CD4-positive, alpha-beta T cell treated with Interferon gamma for 1 hour (primary cell): Measurements from ENCODE around the gene YY1.

Experiments used
- DNase-seq: peaks from one replicate; pipeline ENCODE4 v3.0.0-alpha.2; 2020

YY1 gene

DNA sequence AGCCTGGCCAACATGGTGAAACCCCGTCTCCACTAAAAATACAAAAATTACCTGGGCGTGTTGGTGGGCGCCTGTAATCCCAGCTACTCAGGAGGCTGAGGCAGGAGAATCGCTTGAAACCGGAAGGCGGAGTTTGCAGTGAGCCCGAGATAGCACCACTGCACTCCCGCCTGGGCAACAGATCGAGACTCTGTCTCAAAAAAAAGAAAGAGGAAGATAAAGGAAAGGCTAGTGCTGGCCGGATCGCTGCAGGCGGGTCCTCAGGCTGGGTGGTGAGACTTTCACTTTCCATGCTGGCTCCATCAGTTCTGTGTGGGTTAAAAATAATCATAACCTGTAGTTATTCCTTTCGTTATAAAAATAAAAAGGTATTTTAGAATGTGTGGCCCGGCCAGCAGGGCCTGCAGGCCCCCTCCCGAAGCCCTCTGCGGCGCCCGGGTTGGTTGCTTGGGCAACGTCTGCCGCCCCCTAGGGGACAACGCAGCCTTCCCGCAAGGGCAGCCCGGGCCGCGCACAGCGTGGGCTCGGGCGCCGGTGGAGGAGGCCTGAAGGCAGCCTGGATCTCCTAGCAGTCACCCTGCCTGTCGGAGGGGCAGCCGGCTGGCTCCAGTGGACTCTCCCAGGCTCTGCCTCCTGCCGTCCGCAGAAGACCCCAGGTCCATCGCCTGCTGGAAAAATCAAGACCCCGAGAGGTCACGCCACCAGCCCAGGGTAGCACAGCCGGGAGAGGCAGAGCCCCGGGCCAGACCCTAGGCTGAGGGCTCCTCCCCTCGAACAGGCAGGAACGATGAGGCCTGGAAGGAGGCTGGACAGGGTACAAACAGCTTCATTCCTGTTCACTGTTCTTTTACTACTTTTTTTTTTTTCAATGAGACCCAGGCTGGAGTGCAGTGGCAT lies 79.2 kb downstream of the YY1 start:
- peak; percentile 65 for DNase-seq

DNA sequence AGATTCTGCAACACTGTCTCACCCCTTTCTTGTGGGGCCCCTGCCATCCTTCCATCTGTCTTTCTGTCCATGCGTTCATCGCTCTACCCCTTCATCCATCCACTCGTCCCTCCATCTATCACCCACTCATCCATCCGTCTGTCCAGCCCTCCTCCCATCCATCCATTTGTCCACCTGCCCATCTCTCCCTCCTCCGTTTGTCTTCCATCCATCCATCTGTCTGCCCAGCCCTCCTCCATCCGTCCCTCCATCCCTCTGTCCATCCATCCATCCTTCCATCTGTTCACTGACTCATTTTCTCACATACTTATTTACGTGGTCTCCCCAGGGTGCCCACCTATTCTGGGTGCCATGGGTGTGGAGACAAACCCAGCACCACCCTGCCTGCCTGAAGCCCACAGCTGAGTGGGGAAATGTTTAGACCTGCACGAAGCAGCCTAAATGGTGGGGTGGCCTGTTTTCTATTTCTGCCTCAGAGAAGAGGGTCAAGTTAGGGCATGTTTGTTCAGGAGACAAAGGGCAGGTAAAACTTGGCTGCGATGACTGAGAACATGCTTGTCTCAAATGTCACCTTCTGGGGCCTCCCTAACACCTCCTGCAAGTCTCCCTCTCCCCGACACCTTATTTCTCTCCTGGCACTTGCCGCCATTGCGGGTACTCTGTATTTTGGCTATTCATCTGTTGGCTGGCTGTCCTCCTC lies 81.4 kb downstream of the YY1 start:
- no peak for DNase-seq

DNA sequence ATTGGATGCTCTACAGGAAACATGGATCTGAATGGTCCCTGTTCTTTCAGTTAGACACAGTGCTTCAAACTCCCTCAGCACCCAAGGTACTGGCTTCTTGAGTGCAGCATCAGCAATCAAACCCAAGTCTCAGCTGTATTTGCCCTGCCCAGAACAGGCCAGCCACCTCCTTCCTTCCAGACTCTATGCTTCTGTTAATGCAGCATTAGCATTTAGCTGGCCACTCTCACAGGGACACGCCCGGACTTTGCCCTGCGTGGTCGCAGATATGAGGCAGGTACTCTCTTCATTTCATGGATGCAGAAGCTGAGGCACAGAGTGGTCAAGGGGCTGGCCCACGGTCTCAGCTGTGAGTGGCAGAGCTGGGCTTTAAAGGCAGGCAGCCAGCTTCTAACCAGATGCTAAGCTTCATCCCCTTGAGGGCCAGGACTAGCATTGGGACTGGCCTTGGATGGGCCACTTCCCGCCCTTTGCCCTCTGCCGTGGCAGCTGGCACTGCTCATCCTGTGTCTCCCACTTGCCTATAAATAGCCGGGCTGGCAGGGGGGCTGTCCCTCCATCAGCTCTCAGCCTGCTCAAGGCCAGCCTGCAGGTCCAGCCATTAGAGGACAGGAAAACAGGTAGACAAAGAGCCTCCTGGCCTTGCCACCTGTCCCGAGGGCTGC lies 82.7 kb downstream of the YY1 start:
- no peak for DNase-seq

DNA sequence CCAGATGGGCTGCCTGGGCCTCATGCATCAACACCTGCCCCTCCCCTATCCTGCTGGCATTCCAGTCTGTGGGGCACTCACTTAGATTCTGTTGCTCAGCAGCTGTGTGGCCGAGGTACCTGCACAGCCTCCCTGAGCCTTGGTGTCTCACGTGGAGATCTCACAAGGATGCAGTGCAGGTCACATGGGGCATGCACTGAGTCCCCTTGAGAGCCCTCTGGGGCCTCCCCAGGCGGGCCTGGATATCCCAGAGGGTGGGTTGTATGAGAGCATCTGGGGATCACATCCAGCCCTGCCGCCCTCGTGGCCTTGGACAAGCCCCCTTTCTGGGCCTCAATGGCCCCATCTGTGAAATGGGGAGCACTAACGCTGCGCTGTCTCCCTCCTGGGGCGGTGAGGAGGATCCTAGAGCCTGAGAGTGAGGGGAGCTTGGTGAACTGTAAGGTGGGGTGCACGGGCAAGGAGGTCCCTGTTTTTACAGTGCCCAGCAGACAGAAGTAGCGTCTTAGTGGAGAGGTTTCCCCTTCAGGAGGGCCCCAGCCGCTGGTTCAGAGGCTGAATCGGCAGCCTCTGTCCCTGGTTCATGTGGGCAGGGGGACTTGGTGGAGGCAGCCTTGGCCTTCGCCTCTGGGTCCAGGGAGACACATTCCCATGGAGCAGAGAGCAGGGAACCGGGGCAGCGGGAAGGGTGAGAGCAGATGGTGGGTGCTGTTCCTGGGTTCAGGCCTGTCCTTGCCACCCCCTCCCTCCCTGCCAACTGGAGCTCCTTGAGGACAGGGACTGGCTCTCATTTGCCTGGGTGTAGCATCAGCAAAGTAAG lies 83.4 kb downstream of the YY1 start:
- DNase-seq = no peak

DNA sequence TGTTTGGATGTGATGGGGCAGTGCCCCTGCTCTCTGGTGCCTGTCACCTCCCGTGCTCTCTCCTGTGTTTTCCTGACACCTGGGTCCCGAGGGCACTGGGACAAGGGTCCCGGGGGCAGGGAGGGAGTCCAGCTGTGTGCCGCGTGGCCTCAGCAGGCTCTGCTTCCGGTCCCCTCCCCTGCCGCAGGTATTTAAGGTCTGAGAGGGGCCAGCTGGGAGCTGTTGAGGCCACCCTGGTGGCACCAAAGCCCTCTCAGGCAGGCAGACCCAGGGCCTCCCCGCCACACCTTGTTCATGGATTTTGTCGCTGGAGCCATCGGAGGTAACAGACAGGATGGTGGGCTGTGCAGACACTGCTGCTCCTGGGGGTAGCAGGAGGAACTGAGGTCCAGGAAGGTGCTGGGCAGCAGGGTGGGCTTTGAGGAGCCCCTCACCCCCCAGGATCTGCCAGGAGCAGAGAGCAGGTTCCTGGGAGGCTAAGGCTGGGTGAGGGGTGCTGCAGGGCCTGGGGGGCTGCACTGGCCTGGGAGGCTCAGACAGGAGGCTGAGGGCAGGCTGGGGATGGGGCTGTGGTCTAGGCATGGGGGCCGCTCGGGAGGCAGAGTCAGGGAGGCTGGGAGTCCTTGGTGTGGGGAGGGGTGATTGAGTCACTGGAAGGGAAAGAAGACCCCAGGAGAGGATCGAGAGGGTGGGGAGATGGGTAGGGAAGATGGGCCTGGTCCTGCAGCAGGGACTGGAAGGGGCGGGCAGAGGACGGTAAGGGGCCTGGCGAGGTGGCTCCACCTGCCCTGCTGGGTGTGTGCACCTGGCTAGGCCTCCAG lies 84.4 kb downstream of the YY1 start, which contains the start of gene SLC25A47:
Gene SLC25A47, plus strand, starts transcription at position 219 of the 821 bp plus-strand sequence. Its CDS starts 76 bp downstream, at position 295.
- no peak for DNase-seq

DNA sequence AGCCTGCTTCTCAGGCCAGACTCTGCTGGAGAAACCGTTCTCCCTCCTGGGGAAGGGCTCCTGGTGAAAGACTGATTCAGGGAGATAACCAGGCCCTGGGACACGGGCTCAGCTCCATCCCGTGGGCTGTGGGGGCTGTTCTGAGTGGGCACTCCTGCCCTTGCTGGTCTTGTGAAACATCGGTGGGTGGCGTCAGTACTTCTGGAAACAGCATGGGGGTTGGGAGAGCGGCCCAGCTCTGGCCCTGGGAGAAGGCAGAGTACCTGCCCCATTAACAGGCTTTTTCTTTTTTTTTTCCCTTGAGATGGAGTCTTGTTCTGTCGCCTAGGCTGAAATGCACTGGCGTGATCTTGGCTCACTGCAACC lies 85.0 kb downstream of the YY1 start:
- DNase-seq = no peak

DNA sequence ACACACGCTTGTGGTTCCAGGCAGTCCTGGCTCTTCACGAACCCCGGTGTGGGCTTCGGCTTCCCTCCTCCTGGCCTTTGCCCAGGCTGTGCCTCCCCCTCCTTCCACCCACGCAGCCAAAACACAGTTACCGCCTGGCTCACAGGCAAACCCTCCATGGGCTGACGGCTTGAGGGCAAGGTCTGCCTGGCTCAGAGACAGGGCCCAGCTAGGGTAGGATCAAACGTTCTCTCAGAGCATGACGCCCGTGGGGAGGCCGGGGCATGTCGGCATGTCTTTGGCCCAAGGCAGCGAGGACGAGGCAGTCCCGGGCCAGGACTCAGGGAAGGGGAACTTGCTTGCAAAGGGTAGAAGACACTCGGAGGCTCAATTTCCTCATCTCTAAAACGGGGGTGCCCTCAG lies 86.3 kb downstream of the YY1 start:
- no peak for DNase-seq

DNA sequence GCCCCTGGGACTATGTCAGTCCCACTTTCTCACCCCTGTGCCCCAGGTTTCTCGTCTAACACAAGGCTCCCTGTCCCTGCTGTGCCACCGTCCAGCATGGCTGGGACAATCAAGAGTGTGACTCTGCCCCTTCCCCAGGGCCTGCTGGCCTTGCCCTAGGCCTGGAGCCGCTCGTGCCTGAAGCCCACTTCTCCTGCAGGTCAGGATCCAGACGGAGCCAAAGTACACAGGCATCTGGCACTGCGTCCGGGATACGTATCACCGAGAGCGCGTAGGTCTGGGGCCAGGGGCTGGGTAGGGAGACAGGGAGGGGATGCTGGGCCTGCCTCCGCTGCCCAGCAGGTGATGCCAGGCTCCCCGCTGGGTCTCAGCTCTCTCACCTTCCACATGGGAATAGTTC lies 87.0 kb downstream of the YY1 start:
- DNase-seq = no peak

DNA sequence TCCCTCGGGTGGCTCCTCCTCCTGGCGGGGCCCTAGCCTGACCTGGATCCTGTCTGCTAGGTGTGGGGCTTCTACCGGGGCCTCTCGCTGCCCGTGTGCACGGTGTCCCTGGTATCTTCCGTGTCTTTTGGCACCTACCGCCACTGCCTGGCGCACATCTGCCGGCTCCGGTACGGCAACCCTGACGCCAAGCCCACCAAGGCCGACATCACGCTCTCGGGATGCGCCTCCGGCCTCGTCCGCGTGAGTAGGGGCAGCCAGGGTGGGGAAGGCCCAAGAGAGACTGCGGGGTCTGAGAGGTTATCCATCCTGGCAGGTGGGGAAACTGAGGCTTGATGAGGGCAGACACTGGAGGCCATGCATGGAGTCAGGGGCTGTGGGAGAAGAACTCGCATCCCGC lies 88.2 kb downstream of the YY1 start:
- no peak for DNase-seq

DNA sequence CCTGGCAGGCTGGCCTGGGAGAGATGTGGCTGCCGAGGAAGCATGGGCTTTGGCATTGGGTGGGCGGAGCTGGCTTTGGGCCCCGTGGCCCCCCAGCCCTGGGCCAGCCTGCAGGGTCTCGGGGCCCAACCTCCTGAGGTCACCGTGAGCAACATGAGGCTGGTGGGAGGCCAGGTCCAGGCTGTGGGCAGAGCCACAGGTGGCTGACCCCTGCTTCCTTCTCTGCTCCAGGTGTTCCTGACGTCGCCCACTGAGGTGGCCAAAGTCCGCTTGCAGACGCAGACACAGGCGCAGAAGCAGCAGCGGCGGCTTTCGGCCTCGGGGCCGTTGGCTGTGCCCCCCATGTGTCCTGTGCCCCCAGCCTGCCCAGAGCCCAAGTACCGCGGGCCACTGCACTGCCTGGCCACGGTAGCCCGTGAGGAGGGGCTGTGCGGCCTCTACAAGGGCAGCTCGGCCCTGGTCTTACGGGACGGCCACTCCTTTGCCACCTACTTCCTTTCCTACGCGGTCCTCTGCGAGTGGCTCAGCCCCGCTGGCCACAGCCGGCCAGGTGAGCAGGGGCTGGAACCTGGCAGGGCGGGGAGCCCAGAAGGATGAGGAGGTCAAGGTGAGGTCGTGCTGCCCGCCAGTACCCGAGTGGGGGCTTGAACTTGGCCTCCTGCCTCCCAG lies 89.7 kb downstream of the YY1 start:
- no peak for DNase-seq

DNA sequence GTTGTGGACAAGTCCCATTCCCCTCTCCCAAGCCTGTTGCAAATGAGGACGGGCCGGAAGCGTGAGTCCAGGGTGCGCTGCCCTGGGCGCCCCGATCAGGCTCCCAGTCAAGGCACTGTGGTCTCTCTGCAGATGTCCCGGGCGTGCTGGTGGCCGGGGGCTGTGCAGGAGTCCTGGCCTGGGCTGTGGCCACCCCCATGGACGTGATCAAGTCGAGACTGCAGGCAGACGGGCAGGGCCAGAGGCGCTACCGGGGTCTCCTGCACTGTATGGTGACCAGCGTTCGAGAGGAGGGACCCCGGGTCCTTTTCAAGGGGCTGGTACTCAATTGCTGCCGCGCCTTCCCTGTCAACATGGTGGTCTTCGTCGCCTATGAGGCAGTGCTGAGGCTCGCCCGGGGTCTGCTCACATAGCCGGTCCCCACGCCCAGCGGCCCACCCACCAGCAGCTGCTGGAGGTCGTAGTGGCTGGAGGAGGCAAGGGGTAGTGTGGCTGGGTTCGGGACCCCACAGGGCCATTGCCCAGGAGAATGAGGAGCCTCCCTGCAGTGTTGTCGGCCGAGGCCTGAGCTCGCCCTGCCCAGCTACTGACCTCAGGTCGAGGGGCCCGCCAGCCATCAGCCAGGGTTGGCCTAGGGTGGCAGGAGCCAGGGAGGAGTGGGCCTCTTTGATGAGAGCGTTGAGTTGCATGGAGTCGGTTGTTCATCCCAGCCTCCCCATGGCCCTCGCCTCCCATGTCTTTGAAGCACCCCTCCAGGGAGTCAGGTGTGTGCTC lies 90.5 kb downstream of the YY1 start:
- no peak for DNase-seq

DNA sequence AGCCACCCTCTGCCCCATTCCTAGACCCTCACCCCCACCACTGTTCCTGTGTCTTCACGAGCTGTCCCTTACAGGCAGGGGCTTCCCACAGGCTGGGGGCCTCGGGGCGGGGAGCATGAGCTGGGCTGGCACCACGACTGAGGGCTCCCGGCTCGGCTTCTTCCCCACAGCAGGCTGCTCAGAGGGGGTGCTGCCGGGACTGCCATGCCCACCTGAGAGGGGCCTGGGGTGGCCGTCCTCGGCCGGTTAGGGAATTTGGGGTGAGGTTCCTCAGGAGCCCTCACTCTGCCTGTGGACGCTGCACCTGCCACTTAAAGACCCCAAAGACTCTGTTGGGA lies 91.0 kb downstream of the YY1 start:
- DNase-seq = no peak

DNA sequence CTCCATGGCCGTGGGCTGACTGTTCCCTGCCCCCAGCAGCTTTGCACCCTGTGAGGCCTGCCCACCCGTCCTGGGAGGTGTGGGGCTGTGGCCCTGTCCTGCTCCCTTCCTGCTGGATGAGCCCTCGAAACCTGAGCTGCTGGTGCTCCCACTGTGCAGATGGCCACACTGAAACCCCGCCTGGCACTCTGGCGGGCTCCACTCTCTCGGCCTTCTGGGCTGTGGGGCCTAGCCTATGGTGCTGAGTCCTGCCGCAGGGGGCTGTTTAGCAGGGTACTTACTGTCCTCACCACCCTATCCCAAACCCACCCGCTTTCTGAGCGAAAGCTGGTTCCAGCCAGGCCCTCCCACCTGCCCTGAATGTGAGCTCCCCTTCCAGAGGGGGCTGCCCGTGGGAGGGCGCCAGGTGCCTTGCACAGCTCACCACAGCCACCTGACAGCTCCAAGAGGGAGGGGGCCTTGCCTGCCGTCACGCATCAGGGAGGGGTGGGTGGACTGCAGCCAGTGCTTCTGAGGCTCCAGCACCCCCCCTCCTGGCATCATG lies 91.5 kb downstream of the YY1 start:
- DNase-seq = no peak

DNA sequence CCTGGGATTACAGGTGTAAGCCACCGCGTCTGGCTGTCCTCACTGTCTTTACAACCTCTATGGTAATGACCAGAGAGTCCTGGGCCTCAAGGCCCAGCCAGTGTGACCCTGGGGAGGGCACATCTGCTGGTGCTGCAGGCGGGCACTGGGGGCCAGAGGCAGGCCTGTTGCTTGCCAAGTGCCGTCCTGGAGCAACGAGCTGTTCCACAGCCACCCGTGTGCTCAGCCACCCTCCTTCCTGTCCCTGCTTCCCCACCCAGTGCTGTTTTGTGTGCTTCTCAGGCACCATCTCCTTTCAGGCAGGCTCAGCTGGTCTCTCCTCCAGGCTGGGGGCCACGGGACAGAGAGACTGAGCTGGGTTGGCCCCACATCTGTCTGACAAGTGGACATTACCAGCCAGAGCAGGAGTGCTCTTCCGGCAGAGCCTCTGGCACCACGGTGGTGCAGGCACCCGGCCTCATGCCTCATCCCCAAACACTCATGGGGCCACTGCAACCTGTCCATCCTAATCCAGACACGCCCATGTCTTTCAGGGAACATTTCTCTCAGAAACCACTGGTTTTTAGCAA lies 93.2 kb downstream of the YY1 start:
- no peak for DNase-seq
